GM19328 (cell line): Measurements from ENCODE around the gene CPXM1.
"Not testable (repeated sequence)": the region's sequence is repeated elsewhere in the genome, so short reads cannot be mapped to it uniquely, and the experiment has no call there.

ENCODE experiments used
- ATAC-seq: cut with Tn5 transposase; IDR thresholded peaks from one replicate; pipeline ENCODE4 v1.9.1; 2021; ENCODE audit warnings: mild to moderate bottlenecking, moderate library complexity; ENCODE audit not compliant: unreplicated experiment

CPXM1 gene

GRCh38 chr20:2770091-2770490 is 30.3 kb downstream of the CPXM1 start:
- not testable (repeated sequence) for ATAC-seq

GRCh38 chr20:2768632-2769015 is 31.8 kb downstream of the CPXM1 start:
- ATAC-seq, result no peak

- ATAC-seq, result no peak
These were observed 32.4 kb downstream of the CPXM1 start for GRCh38 chr20:2767768-2768631.

GRCh38 chr20:2763186-2763585 is 37.2 kb downstream of the CPXM1 start:
- ATAC-seq, result no peak

- no peak for ATAC-seq
These were observed 37.8 kb downstream of the CPXM1 start for GRCh38 chr20:2762578-2763131.

GRCh38 chr20:2761885-2762284 is 38.5 kb downstream of the CPXM1 start:
- ATAC-seq, result no peak

- ATAC-seq, result no peak
These were observed 39.5 kb downstream of the CPXM1 start for GRCh38 chr20:2760952-2761305.

- ATAC-seq, result no peak
These were observed 40.0 kb downstream of the CPXM1 start for GRCh38 chr20:2760297-2760951.

- ATAC-seq, result no peak
These were observed 40.7 kb downstream of the CPXM1 start for GRCh38 chr20:2759603-2760296.

GRCh38 chr20:2759143-2759542 is 41.3 kb downstream of the CPXM1 start:
- ATAC-seq, result no peak

GRCh38 chr20:2757969-2758368 is 42.5 kb downstream of the CPXM1 start:
- no peak for ATAC-seq

GRCh38 chr20:2757001-2757400 is 43.4 kb downstream of the CPXM1 start:
- ATAC-seq, result no peak

- no peak for ATAC-seq
These were observed 44.3 kb downstream of the CPXM1 start for GRCh38 chr20:2756056-2756611.

GRCh38 chr20:2755451-2756055 is 44.9 kb downstream of the CPXM1 start:
- ATAC-seq, result no peak

GRCh38 chr20:2754424-2754823 is 46.0 kb downstream of the CPXM1 start:
- no peak for ATAC-seq

- ATAC-seq, result no peak
These were observed 46.9 kb downstream of the CPXM1 start for GRCh38 chr20:2753461-2754040.

GRCh38 chr20:2752567-2753460 is 47.6 kb downstream of the CPXM1 start:
- no peak for ATAC-seq

- no peak for ATAC-seq
These were observed 48.4 kb downstream of the CPXM1 start for GRCh38 chr20:2751878-2752566.

- ATAC-seq, result no peak
These were observed 49.0 kb downstream of the CPXM1 start for GRCh38 chr20:2751347-2751877.
